A549 treated with Hydrocortisone at 1 μM for 4 hours (cell line): ENCODE data around the gene FYB2. TPM values are rescaled to one million over a fixed set of nuclear protein-coding genes. Genes with fewer than 3 reads are reported as not detected.

Source experiments
- total RNA-seq: library from RNA; stranded (reverse); fragments of 200-300 nt; extraction: Qiagen RNA extraction; gene quantifications from 5 replicates; pipeline ENCODE4 v1.2.3, GENCODE V29; 2022

FYB2 gene
- total RNA-seq = not detected in 5 replicates

DNA sequence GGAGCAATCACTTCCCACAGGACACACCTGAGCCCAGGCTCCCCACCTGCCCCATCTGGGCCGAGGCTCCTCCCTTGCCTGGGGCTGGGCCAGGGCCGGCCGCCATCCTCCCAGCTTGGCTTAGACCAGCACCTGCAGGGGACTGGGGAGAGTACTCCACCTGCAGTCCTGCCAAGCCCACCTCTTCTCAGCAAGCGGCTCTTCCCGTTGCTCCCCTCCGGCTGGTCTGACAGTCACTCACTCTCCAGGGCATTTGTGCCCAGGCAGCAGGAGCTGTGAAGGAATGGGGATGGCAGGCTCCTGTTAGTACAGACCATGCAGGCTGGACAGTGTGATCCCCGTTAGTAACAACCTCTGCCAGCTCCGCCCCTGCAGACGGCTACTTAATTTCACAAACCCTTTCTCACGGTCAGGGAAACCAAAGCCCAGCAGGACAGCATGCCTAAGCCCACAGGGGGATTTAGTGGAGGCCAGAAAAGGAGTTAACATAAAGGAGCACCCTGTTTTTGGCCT is at the start of gene FYB2:
Gene FYB2, minus strand, starts transcription at position 18 of the 513 bp plus-strand sequence. CDS start 114 bp downstream, outside the sequence.

DNA sequence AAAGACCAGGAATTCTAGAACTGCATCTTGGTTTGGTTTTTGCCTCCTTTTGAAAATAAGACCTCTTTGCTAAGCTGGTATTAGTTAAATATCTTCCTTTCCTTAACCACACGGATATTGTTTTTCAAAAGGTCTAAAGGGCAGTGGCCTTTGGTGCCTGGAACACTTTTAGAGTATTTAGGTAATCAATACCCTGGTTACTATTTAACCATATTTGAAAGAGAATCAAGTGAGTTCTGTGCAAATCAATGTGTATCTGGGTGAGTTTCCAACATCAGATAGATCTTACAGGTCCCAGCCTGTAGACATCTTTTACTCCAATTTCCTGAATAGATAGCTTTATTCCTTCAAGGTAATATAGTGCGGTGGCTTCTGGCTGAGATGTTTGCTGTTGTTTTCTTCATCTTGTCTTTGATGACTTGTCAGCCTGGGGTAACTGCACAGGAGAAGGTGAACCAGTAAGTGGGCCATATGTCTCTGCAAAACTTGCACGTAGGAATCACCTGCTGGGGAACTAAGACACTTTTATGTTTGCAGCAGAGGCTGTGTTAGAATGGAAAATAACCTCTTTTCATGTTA is 35.4 kb upstream of the FYB2 start, which contains the start of gene C8A:
Gene C8A, plus strand, starts transcription at position 277 of the 579 bp plus-strand sequence. Its CDS starts 105 bp downstream, at position 382.

Other genes with a start within 250 kb of the FYB2 start
- 24.6 to 31.4 TPM (median 27.6 TPM) in 5 replicates for gene PLPP3, start 239.8 kb downstream of the FYB2 start, total RNA-seq
- gene PRKAA2, start 174.1 kb downstream of the FYB2 start, total RNA-seq = 1.5 to 2.3 TPM (median 1.8 TPM) in 5 replicates
- not detected in 5 replicates for gene C8A, start 35.4 kb upstream of the FYB2 start, total RNA-seq
- gene C8B, start 146.6 kb upstream of the FYB2 start, total RNA-seq = not detected in 5 replicates